DND-41 (cell line): ENCODE results near the gene PLEKHA7.

Experiments
- EZH2 ChIP-seq: IDR thresholded peaks from 3 replicates; pipeline ENCODE4 v1.6.1; 2012; ENCODE audit warnings: borderline replicate concordance, low read depth, mild to moderate bottlenecking, moderate library complexity, low read length, inconsistent platforms; ENCODE audit not compliant: severe bottlenecking
- TF ChIP-seq, protein P1 (sequence below): IDR thresholded peaks from 2 replicates; pipeline ENCODE4 v1.5.1; 2012; ENCODE audit warnings: borderline replicate concordance, low read length, moderate library complexity, mild to moderate bottlenecking; ENCODE audit not compliant: poor library complexity, severe bottlenecking; ENCODE audit errors: extremely low read depth

DNA sequence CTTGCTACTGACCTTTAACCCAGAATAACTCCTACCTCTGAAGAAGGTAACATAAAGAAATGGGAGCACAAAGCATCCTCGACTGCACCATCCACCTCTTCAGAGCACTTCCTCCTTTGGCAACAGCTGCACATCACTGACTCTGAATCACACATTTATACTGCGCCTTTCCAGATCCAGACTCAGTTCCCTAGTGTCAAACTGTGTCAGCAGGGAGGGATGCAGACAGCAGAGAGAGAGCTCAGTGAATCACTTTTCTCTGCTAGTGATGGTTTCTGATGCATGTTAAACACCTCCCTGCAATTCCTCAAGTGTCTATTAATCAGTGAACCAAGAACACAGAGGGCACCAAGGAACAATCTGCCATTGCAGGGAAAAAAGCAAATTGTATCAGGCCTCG is 118.9 kb downstream of the PLEKHA7 start:
- TF ChIP-seq, protein P1, sequence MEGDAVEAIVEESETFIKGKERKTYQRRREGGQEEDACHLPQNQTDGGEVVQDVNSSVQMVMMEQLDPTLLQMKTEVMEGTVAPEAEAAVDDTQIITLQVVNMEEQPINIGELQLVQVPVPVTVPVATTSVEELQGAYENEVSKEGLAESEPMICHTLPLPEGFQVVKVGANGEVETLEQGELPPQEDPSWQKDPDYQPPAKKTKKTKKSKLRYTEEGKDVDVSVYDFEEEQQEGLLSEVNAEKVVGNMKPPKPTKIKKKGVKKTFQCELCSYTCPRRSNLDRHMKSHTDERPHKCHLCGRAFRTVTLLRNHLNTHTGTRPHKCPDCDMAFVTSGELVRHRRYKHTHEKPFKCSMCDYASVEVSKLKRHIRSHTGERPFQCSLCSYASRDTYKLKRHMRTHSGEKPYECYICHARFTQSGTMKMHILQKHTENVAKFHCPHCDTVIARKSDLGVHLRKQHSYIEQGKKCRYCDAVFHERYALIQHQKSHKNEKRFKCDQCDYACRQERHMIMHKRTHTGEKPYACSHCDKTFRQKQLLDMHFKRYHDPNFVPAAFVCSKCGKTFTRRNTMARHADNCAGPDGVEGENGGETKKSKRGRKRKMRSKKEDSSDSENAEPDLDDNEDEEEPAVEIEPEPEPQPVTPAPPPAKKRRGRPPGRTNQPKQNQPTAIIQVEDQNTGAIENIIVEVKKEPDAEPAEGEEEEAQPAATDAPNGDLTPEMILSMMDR: no peak
- no peak for TF ChIP-seq EZH2
